ENCODE measurements around the gene LOXL3.
A peak's percentile ranks its signal among the peaks of the same experiment; 100 is the strongest.

The LOXL3 gene

DNA sequence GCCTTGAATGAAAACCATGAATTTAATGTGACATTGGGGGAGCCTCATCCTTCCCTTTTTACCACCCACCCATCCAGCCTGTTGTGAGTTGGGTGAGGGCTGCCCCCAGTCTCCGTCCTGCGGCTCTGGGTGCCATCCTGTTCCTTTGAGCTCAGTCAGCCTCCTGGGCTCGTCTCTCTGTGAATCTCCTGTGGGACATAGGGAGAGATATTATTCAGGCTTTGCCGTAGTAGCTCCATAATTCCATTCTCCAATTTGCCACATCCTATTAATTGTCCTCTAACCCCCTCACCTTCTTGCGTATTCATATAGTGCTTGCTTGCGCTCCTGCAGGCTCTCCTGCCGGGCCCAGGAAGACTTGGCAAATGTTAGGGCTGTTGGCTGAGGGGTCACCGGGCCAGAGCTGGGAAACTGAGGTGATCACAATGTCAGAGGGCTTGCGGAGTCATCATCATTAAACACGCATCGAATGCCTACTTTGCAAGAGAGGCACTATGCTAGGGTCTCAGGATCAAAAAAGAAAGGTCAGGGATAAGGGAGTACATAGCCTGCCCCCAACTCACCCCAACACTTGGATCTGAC is 27.0 kb downstream of the LOXL3 start:
- DNase-seq: no peak

GRCh38 chr2:74525717-74526648 is 27.8 kb downstream of the LOXL3 start, which contains the start of gene DQX1:
TSS of gene DQX1 (minus strand) at chr2:74526231. CDS start at chr2:74525729, 502 bp downstream.
- DNase-seq: peak; percentile 74

DNA sequence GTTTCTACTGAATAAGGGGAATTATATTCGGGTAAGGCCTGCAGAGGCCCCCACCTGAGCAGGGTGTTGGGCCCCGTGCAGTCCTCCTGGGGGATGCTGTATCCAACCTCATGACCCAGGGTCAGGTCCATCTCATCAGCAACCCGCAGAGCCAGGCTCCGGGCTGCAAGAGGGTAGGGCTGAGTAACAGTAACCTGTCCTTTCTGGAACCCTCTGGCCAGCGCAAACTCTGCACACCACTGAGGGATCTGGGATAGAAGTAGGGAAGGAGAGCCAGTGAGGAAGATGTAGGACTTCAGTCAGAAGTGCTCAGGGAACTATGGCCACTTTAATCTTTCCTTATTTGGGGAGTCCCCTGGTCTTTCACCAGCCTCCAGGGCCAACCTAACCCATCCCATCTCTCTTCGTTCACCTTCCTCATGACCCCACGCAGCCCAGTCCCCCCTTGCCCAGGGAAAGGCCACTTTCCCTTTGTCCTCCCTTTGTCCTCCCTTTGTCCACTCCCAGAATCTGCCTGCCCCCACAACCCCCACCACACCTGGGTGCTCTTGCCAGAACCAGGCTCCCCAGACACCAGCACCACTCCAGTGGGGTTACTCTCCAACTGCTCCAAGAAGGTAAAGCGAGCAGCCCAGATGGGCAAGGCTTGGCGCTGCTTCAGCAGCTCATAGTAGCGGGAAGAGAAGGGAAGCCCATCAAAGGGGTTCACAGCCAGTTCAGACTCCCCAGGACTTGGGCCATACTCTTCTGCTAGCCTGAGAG is 28.6 kb downstream of the LOXL3 start:
- DNase-seq: no peak

DNA sequence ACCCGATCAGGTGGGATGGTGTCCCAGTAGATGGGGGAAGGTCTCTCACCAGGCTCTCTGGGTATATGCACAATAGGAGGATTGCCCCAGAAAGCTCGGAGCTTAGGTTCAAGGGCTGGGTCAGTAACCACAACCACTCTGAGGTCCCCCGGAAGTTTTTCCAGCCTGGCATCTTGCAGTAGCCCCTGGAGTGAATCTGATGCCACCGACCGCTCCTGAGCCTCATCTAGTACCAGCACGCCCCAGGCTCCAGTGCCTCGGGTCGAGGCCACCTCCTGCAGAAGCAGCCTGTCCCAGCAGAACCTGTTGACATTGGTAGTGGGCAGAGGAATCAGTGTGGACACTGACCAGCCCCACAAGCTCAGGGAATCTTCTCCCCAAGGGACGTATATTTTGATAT is 29.7 kb downstream of the LOXL3 start:
- no peak for DNase-seq

DNA sequence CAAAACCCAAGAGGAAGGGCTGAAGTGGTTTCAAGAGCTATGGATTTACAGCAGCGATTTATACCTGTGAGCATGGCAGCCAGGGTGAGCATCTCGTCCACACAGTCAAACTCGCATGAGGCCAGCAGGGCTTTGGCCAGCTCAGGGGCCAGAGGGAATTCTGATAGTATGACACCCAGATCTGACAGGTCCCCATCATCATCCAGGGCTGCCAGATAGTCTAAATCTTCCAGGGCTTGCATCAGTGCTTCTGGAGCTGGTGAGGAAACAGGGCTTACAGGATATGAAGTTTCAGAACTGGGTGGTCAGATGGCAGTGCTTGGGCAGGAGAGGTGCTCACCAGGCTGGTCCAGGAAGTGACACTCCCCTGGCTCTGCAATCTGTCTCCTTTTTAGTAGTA is 31.2 kb downstream of the LOXL3 start:
- no peak for DNase-seq

DNA sequence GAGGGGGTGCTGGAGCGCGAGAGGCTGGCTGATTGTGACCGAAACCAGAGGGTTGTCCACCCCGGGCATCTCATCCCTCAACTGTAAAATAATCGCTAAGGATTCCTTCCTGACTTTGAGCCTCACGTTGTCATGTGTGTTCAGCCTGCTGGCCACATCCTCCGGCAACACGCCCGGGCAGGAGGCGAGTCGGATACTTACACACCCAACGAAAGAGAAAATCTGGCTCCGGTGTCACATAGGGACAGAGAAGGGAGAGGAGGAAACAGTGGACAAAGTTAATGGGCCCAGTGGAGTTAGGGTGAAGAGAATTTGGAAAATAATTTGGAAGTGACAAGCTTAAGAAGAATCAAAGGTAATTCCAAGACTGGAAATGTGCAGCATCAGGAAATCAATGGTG is 37.1 kb downstream of the LOXL3 start:
- DNase-seq: no peak

- peak; percentile 88 for DNase-seq
Observed at GRCh38 chr2:74515981-74516633, 37.6 kb downstream of the LOXL3 start.

- DNase-seq: no peak
Observed at GRCh38 chr2:74515271-74515980, 38.3 kb downstream of the LOXL3 start.

- DNase-seq: no peak
Observed at GRCh38 chr2:74514368-74515270, 39.1 kb downstream of the LOXL3 start, which contains the start of gene TLX2. TSS of gene TLX2 (plus strand) at chr2:74514450. CDS start at chr2:74514807, 357 bp downstream.

GRCh38 chr2:74513605-74514367 is 40.0 kb downstream of the LOXL3 start:
- DNase-seq: no peak

- DNase-seq: no peak
Observed at GRCh38 chr2:74512744-74513604, 40.8 kb downstream of the LOXL3 start.

GRCh38 chr2:74511104-74511989 is 42.4 kb downstream of the LOXL3 start:
- DNase-seq: no peak

DNA sequence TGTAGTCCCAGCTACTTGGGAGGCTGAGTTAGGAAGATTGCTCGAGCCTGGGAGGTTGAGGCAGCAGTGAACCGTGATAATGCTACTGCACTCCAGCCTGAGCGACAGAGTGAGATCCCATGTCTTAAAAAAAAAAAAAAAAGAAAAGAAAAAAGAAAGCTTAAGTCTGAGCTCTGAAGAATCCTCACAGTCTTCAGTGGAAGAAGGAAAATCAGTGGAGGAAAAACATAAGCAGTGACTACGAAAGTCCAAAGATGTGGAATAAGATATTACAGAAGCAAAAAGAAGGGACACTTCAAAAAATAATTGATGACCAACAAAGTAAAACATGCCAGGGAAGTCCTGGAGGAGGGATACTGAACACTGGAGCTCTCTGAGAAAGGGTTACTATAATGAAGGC is 43.5 kb downstream of the LOXL3 start:
- no peak for DNase-seq

GRCh38 chr2:74507926-74508520 is 45.7 kb downstream of the LOXL3 start:
- DNase-seq: peak; percentile 53

GRCh38 chr2:74507145-74507925 is 46.4 kb downstream of the LOXL3 start, which contains the start of gene PCGF1:
TSS of gene PCGF1 (minus strand) at chr2:74507695. CDS start at chr2:74507668, 27 bp downstream.
- peak; percentile 99 for DNase-seq

- no peak for DNase-seq
Observed at GRCh38 chr2:74505448-74506246, 48.1 kb downstream of the LOXL3 start.

Measured in hematopoietic multipotent progenitor cell treated with erythropoietin and hydrocortisone succinate and interleukin-3 and kit ligand, for 6 days (in vitro differentiated cells).